Activated gamma-delta T cell (primary cell): ENCODE data around the gene FTL.

Experiments used
- DNase-seq: peaks from one replicate; lab custom pipeline; 2025; lab: John Stamatoyannopoulos, UW

The FTL gene

DNA sequence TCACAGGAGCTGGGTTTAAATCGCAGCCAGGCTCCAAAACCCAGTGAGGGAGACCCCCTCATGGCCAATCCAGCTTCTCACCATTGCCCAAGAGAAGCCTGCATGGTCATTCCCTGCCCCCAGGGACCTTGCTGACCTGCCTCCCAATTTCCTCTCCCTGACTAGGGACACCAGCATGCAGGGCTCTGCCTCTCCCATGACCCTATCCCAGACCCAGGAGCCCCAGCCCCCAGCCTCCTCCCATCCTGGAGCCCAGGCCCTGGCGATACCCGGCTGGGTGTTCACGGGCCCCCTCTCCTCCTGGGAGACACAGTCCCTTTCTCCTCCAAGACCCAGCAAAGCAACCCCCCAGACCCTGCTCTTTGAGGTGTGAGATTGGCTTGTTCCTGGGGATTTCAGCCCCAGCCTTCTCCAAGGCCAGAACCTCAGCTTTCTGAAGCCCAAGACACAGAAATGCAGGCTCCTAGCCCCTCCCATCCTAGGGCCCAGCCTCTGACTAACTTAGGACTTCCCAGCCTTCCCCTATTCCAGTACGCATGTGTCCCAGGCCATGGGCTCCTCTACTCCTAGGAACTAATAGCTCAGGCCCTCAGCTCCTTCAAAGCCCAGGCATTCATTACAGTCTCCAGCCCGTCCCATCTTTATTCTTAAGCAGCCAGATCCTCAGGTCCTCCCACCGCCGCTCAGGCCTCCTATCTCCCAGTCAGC is 26.9 kb downstream of the FTL start:
- no peak for DNase-seq

DNA sequence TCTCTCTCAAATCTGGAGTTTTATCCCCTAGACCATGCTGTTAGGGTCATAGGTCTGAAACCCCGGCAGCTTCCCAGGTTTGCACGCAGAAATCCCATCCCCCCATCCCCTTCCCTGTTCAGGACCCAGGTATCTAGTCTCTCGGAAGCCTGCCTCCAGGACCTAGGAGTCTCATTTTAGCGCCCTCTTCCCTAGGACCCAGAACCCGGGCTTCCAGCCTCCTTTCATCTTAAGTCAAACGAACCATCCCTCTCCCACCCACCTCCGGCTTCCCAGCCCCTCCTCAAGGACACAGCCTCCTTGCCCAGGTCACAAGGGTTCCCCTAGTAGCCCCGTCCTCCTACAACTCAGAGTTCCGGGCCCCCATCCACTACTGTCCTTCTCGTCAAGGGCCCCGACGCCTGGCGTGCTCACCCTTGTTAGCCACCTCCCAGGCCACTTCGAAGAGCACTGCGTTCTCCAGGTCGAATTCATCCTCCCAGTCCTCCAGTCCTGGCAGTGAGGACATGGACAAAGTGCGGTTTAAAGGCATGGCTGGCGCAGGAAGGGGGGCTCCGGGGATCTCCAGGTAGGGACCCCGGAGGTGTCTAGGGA is 27.6 kb downstream of the FTL start:
- no peak for DNase-seq

DNA sequence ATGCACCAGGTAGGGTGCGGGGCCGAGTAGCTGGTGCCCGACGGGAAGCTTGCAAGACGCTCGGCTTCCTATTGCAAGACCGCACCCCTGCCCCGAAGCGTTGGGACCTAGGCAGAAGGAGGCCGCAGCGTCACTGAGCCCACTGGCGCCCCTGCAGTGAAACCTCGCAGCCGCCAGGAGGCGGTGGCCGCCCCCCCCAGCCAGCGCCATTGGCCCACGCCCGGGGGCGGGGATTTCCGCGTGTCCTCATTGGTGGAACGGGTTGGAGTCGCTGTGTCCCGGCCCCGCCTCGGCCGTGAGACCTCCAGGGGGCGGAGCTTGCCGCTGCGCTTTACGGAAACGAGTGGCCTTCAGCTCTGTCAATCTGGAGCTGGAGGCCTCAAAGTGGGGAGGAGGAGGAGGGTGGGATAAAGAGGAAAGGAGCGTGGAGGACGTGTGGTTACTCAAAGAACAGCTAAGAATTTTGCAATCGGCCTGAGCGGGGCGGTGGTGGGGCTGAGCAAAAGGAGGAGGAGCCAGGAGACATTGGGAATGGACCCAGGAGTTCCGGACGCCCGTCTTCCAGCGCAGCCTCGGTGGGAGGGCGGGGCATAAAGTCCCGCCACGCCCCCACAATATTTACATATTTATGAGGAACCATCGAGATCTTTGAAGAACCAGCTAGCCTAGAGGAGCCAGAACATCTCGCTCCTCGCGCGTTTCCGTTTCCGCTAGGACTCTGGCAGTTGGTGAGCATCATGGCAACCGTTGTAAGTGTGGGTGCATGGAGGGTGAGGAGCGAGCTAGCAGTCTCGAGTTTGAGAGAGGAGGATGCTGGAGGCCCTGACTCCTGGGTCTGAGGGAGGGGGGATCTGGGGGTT is 28.3 kb downstream of the FTL start, which contains the start of the genes GYS1 and RUVBL2:
Gene GYS1 (minus strand): TSS at position 135 of the 860 bp plus-strand sequence. CDS start 197 bp downstream, outside the sequence.
Gene RUVBL2 (plus strand): TSS at position 713 of the 860 bp plus-strand sequence. CDS start 25 bp downstream, at position 738.
- DNase-seq = peak; percentile 97

DNA sequence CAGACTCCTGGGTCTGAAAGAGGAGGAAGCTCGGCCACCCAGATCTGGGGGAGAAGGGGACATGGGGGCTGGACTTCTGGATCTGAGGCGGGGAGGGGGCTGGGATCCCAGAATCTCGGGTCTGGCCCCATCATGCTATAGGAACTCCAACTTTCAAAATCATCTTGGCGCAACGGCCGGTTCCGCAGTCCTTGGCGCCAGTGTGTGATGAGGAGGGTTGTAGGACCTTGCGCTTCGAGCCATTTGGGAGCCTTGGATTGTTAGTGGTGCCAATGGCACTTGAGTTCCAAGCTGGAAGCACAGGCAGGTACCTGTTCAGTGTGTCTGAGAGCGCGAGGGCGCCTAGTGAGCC is 28.9 kb downstream of the FTL start:
- DNase-seq = no peak

DNA sequence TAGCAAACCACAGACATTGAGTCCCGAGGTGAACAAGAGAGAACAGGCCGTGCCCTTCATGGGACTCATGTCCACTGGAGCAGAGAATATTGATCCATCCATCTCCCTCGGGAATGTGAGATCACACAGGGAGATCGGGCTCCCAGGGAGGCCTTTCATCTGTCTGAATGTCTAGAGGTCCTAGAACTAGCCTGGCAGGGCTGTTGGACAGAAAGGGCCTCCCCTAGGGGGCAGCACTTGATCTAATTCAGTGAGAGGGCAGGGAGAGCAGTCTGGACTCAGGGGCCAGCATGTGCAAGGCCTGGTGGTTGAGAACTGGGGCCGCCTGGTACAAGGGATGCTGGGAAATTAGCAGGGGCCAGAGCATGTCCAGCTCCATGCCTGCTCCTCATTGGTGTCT is 32.9 kb downstream of the FTL start:
- no peak for DNase-seq

DNA sequence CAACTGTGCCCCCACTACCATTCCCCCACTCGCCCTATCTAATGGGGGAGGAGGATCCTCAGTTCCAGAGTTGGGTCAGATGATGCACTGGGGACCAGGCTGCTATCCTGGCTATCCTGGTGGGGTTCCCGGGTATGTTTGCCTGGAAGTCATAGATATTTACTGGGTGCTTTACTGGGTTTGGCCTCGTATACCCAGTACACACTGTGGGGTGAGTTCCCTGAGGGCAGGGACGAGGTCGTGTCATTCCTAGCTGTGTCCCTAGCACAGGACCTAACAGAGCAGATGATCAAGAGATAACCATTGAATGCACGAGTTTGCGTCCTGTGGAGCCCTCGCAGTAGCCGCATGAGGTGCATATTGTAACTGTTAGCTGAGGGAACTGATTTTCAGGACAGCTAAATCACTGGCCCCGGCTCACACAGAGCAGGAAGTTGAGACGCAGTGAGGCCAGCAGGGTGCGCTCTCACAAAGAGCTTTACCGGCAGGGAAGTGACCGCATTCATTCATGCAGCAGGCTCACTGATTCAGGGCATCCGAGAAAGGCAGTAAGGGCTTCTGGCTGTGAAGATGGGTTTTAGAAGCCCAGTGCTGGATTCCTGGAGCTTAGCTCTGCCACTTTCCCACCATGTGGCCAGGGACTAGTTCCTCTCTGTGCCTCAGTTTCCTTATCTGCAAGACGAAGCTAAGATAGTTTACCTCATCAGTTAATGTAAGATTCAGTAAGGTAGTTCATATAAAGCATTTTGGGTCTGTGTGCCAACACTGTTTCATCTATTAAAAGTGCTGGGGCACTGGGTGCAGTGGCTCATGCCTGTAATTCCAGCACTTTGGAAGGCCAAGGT is 34.6 kb downstream of the FTL start:
- no peak for DNase-seq

DNA sequence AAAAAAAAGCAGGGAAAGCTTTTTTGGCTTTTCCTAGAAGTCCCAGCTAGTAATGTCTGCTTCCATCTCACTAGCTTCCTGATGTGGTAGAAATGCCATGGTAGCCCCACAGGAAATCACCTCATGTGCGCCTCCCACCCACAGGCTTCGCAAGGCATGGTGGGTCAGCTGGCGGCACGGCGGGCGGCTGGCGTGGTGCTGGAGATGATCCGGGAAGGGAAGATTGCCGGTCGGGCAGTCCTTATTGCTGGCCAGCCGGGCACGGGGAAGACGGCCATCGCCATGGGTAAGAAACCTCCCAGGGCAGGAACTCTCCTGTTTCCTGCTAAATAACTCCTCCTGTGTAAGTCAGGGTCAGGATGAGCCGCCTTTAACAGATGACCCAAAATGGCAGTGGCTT is 39.0 kb downstream of the FTL start:
- no peak for DNase-seq

DNA sequence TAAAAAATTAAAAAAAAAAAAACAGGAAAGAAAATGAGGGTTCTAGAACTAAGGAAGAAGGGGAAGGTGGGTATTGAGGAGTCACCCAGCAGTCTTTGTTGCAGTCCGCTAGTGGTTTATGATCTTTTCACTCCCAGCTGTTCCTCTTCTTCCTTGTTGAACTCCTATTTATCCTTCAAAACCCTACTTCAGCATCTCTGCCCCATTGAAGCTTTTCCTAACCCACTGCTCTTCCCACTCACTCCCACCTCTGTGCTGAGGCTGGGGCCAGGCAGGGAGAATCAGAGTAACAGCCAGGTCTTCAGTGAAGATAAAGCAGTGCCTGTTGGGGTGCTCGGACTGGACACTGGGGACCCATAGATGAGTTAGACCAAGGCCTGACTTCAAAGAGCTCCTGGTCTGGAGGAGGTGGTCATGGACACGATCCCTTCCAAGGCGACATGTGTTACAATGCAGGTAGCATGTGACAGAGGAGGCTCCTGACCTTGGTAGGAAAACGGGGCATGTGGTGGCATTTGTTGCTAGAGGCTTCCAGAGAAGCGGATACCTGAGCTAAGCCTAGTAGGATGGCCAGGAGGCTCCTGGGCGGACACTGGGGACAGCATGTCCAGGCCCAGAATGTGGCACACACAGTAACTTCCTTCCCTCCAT is 40.0 kb downstream of the FTL start:
- no peak for DNase-seq

DNA sequence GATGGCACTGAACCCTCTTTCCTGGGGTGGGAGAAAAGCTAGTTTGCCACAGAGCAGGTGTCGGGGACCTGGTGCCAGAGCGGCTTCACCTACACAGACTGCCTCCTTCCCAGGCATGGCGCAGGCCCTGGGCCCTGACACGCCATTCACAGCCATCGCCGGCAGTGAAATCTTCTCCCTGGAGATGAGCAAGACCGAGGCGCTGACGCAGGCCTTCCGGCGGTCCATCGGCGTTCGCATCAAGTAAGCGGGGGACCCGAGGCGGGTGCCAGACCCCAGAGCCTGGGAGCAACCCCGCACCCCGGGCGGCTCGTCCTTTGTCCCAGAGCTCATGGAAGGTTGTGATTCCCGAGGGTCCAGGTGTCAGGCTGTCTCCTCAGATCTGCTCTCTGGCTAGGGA is 41.8 kb downstream of the FTL start:
- no peak for DNase-seq

DNA sequence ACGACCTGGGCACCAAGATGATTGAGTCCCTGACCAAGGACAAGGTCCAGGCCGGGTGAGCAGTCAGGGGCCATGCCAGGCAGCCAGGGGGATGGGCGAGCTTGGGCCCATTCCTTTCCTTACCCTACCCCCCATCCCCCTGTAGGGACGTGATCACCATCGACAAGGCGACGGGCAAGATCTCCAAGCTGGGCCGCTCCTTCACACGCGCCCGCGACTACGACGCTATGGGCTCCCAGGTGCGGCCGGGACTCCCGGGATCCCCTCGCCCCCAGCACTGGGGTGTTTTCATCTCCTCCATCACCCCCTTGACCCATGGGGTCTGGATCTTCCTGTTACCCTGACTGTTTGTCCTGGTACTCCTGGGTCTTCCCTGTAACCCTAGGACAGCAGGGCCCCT is 44.7 kb downstream of the FTL start:
- no peak for DNase-seq

DNA sequence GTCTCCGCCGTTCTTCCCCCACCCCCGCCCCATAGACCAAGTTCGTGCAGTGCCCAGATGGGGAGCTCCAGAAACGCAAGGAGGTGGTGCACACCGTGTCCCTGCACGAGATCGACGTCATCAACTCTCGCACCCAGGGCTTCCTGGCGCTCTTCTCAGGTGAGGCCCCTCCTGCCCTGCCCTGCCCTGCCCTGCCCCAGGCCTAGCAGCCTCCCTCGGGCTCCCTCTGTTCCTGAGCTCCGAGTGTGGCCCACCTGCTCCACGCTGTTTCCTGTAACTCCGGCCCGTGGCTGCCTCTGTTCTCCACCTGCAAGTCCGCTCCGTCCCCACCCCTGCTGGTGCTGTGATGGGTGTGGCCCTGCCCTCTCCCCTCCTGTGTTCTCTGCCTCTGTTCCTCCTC is 45.3 kb downstream of the FTL start:
- DNase-seq = no peak

DNA sequence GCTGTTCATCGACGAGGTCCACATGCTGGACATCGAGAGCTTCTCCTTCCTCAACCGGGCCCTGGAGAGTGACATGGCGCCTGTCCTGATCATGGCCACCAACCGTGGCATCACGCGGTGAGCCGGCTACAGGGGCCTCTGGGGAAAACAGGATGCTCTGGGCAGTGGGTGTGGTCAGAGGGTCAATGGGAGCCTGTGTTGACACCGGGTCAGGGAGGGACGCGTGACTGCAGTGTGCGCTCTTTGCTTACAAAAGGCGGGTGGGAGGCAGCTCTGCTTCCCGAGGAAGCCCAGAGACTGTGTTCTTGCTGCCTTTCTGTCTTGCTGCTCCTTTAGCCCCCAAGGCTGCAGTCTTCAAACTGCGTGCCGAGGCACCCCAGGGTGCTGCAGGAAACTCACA is 46.1 kb downstream of the FTL start:
- DNase-seq = no peak

DNA sequence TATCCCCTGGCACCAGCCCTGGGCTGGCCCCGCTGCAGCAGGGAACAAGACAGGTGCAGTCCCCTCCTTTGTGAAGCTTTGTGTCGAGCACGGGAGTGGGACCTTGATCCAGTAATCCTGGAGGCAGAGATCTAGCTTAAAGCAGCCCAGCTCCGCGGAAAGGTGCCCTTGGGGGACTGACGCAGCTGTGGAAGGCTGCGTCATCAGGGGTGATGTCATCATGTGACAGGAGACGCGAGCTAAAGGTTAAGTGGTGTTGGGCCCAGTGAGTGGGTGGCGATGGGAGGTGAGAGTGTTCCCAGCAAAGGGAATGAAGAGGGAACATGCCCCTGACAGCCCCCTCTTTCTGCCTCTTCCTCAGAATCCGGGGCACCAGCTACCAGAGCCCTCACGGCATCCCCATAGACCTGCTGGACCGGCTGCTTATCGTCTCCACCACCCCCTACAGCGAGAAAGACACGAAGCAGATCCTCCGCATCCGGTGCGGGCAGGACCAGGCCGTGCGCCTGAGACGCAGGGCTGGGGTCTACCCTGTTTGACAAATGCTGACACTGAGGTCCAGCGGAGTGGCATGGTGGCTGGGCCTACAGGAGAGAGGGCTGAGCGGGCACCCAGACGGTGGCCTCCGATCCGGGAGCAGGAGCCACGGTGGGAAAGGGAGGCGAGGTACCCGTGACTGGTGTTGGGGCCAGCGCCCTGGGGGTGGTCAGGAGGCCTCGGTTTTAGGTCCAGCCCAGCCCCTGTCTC is 49.2 kb downstream of the FTL start:
- no peak for DNase-seq

DNA sequence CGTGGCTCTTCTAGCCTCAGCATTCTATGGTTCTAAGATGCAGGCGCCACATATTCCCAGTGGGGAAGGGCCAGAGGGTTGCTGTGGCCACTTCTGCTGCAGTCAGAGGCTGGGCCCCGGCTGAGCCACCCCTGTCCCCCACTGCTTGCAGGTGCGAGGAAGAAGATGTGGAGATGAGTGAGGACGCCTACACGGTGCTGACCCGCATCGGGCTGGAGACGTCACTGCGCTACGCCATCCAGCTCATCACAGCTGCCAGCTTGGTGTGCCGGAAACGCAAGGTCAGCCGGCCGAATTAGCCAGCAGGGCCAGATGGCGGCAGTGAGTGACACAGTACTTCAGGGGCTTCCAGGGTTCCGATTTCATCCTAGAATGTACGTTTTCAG is 49.8 kb downstream of the FTL start:
- DNase-seq = no peak

DNA sequence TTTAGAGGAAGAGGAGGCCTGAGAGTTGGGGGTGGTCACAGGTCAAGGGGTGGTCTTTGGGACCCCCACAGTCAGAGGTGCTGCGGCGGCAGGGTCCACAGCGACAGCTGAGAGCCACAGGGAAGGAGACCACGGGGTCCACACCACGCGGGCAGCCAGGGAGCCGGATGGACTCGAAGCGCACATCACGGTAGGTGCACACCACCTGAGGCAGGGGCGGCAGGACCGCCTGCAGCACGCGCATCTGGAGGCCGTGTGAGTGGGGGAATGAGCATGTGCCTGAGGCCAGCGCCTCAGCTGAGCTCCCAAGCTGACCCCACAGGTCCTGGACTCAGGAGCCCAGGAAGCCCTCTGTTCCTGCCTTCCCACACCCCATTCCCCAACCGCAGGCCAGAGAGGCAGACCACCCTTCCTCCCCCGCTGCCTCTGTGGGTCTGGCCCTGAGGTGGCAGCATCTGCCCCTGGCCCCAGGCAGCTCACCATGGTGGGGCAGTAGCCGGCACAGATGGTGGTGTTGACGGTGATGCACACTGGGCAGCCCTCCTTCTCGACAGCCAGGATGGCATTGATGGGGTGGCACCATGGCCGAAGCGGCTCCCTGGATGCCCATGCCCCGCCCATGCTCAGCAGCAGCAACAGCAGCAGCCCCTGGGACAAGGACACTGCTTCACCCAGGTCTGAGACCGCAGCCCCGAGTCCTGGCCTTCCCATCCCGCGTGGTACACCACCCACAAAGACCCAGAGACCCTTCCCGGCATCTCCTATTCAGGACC is 51.1 kb downstream of the FTL start:
- no peak for DNase-seq
